Measurements from ENCODE around the gene MSH2.
"Not testable (repeated sequence)": the region's sequence is repeated elsewhere in the genome, so short reads cannot be mapped to it uniquely, and the experiment has no call there.

Gene MSH2

GRCh38 chr2:47414682-47415458 lies 11.9 kb downstream of the MSH2 start:
- no peak for DNase-seq

- DNase-seq = no peak
Measured at GRCh38 chr2:47420214-47420613, 17.3 kb downstream of the MSH2 start.

GRCh38 chr2:47420683-47421082 lies 17.7 kb downstream of the MSH2 start:
- DNase-seq = not testable (repeated sequence)

- no peak for DNase-seq
Measured at GRCh38 chr2:47422016-47422415, 19.1 kb downstream of the MSH2 start.

- DNase-seq = no peak
Measured at GRCh38 chr2:47422560-47422959, 19.6 kb downstream of the MSH2 start.

GRCh38 chr2:47426786-47427185 lies 23.8 kb downstream of the MSH2 start:
- DNase-seq = no peak

GRCh38 chr2:47429795-47430194 lies 26.8 kb downstream of the MSH2 start:
- DNase-seq = no peak

- DNase-seq = not testable (repeated sequence)
Measured at GRCh38 chr2:47433006-47433405, 30.1 kb downstream of the MSH2 start.

- DNase-seq = not testable (repeated sequence)
Measured at GRCh38 chr2:47433445-47433844, 30.5 kb downstream of the MSH2 start.

- no peak for DNase-seq
Measured at GRCh38 chr2:47437287-47437686, 34.3 kb downstream of the MSH2 start.

GRCh38 chr2:47438106-47438505 lies 35.1 kb downstream of the MSH2 start:
- no peak for DNase-seq

GRCh38 chr2:47438783-47439182 lies 35.8 kb downstream of the MSH2 start:
- no peak for DNase-seq

GRCh38 chr2:47451790-47452189 lies 48.8 kb downstream of the MSH2 start:
- no peak for DNase-seq

GRCh38 chr2:47452761-47453160 lies 49.8 kb downstream of the MSH2 start:
- no peak for DNase-seq

GRCh38 chr2:47454818-47455217 lies 51.9 kb downstream of the MSH2 start:
- not testable (repeated sequence) for DNase-seq

- DNase-seq = no peak
Measured at GRCh38 chr2:47455411-47455810, 52.5 kb downstream of the MSH2 start.

GRCh38 chr2:47456851-47457250 lies 53.9 kb downstream of the MSH2 start:
- DNase-seq = no peak

GRCh38 chr2:47457268-47457667 lies 54.3 kb downstream of the MSH2 start:
- DNase-seq = no peak

- DNase-seq = no peak
Measured at GRCh38 chr2:47459021-47459420, 56.1 kb downstream of the MSH2 start.

- DNase-seq = no peak
Measured at GRCh38 chr2:47460766-47461165, 57.8 kb downstream of the MSH2 start.

GRCh38 chr2:47471429-47472116 lies 68.6 kb downstream of the MSH2 start:
- no peak for DNase-seq

GRCh38 chr2:47479863-47480262 lies 76.9 kb downstream of the MSH2 start:
- no peak for DNase-seq

GRCh38 chr2:47483191-47483590 lies 80.2 kb downstream of the MSH2 start:
- DNase-seq = no peak

GRCh38 chr2:47484396-47484795 lies 81.4 kb downstream of the MSH2 start:
- DNase-seq = no peak

- no peak for DNase-seq
Measured at GRCh38 chr2:47485177-47485576, 82.2 kb downstream of the MSH2 start.

Measured in CD4-positive, alpha-beta T cell treated with Interleukin-17A for 4 hours (primary cell).